Hematopoietic multipotent progenitor cell treated with erythropoietin and hydrocortisone succinate and interleukin-3 and kit ligand, for 4 days (in vitro differentiated cells): ENCODE data around the gene BCR.
A peak's percentile ranks its signal among the peaks of the same experiment; 100 is the strongest.

Experiments used
- DNase-seq: peaks from one replicate; pipeline ENCODE4 v3.0.0-alpha.2; 2015

BCR gene

GRCh38 chr22:23178512-23179254 lies 1.6 kb upstream of the BCR start:
- peak; percentile 80 for DNase-seq

- DNase-seq = peak; percentile 34
These were observed 669 bp upstream of the BCR start for GRCh38 chr22:23179381-23180299.

- peak; percentile 54 for DNase-seq
These were observed 798 bp downstream of the BCR start for GRCh38 chr22:23180893-23181720.

GRCh38 chr22:23181721-23182308 lies 1.5 kb downstream of the BCR start:
- peak; percentile 37 for DNase-seq

- peak; percentile 76 for DNase-seq
These were observed 2.2 kb downstream of the BCR start for GRCh38 chr22:23182309-23183060.

- DNase-seq = peak; percentile 71
These were observed 2.9 kb downstream of the BCR start for GRCh38 chr22:23183061-23183698.

GRCh38 chr22:23184100-23184763 lies 3.9 kb downstream of the BCR start:
- DNase-seq = no peak

- no peak for DNase-seq
These were observed 4.4 kb downstream of the BCR start for GRCh38 chr22:23184764-23185113.

- peak; percentile 85 for DNase-seq
These were observed 6.9 kb downstream of the BCR start for GRCh38 chr22:23187211-23187610.

- no peak for DNase-seq
These were observed 7.8 kb downstream of the BCR start for GRCh38 chr22:23187871-23188700.

- no peak for DNase-seq
These were observed 10.2 kb downstream of the BCR start for GRCh38 chr22:23190526-23190925.

- no peak for DNase-seq
These were observed 11.8 kb downstream of the BCR start for GRCh38 chr22:23192133-23192532.

- no peak for DNase-seq
These were observed 12.2 kb downstream of the BCR start for GRCh38 chr22:23192558-23192957.

- no peak for DNase-seq
These were observed 13.0 kb downstream of the BCR start for GRCh38 chr22:23193196-23193827.

GRCh38 chr22:23193882-23194281 lies 13.6 kb downstream of the BCR start:
- DNase-seq = no peak

- DNase-seq = no peak
These were observed 15.9 kb downstream of the BCR start for GRCh38 chr22:23196165-23196564.

- no peak for DNase-seq
These were observed 17.5 kb downstream of the BCR start for GRCh38 chr22:23197836-23198235.

- no peak for DNase-seq
These were observed 18.9 kb downstream of the BCR start for GRCh38 chr22:23199159-23199558.

- no peak for DNase-seq
These were observed 20.6 kb downstream of the BCR start for GRCh38 chr22:23200898-23201297.
